Fibroblast of villous mesenchyme (primary cell): ENCODE measurements around the gene FSTL4. TPM values are rescaled to one million over a fixed set of nuclear protein-coding genes. Genes with fewer than 3 reads are reported as not detected.

Experiments
- DNase-seq: peaks from one replicate; pipeline ENCODE4 v3.0.0-alpha.2; 2010; ENCODE audit warnings: low read depth
- H3K4me3 ChIP-seq: 2 replicates; pipeline ENCODE4 v1.5.1; 2011; ENCODE audit warnings: low read depth, mild to moderate bottlenecking, low read length
- CTCF ChIP-seq: IDR thresholded peaks from 2 replicates; pipeline ENCODE4 v1.5.1; 2012; ENCODE audit warnings: low read depth, mild to moderate bottlenecking, low read length; ENCODE audit not compliant: insufficient read depth
- total RNA-seq: library from RNA; depleted of rRNA; stranded (reverse); fragments of >200 nt; gene quantifications from 2 replicates; pipeline ENCODE4 v1.2.3, GENCODE V29; 2012

Gene FSTL4
- total RNA-seq, 1 donor: not detected

GRCh38 chr5:133652951-133653759 lies 40.8 kb upstream of the FSTL4 start:
- no peak overlapping the region for H3K4me3 ChIP-seq
- DNase-seq: no peak
- no peak for TF ChIP-seq CTCF

GRCh38 chr5:133644000-133644865 lies 31.9 kb upstream of the FSTL4 start:
- H3K4me3 ChIP-seq: no peak overlapping the region
- TF ChIP-seq CTCF: no peak
- no peak for DNase-seq

GRCh38 chr5:133643365-133643764 lies 31.0 kb upstream of the FSTL4 start:
- TF ChIP-seq CTCF: no peak
- DNase-seq: no peak
- no peak overlapping the region for H3K4me3 ChIP-seq

GRCh38 chr5:133642153-133642722 lies 29.9 kb upstream of the FSTL4 start:
- H3K4me3 ChIP-seq: no peak overlapping the region
- DNase-seq: no peak
- TF ChIP-seq CTCF: no peak

GRCh38 chr5:133641683-133642082 lies 29.3 kb upstream of the FSTL4 start:
- DNase-seq: no peak
- no peak overlapping the region for H3K4me3 ChIP-seq
- TF ChIP-seq CTCF: no peak

GRCh38 chr5:133639850-133640528 lies 27.6 kb upstream of the FSTL4 start:
- H3K4me3 ChIP-seq: no peak overlapping the region
- DNase-seq: no peak
- TF ChIP-seq CTCF: no peak
